ENCODE measurements around the gene CAAP1.

The CAAP1 gene

DNA sequence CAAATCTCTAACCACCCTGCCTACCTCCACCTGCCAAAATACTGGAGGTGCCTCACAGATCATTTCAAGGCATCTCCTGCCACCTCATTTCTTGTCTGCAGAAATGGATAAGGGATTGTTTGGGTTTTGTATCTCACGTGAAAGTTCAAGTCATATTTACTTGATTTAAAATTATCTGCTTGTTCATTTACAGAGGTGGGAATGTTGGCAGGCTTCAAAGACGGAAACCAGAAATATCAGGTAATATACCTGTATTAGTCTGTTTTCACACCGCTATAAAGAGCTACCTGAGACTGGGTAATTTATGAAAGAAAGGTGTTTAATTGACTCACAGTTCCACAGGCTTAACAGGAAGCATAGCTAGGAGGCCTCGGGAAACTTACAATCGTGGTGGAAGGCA lies 85.4 kb downstream of the CAAP1 start:
- TF ChIP-seq EZH2phosphoT487 (IDR thresholded peaks at IDR 0.05; ENCODE audit: low read length): no peak
- TF ChIP-seq, protein P1, sequence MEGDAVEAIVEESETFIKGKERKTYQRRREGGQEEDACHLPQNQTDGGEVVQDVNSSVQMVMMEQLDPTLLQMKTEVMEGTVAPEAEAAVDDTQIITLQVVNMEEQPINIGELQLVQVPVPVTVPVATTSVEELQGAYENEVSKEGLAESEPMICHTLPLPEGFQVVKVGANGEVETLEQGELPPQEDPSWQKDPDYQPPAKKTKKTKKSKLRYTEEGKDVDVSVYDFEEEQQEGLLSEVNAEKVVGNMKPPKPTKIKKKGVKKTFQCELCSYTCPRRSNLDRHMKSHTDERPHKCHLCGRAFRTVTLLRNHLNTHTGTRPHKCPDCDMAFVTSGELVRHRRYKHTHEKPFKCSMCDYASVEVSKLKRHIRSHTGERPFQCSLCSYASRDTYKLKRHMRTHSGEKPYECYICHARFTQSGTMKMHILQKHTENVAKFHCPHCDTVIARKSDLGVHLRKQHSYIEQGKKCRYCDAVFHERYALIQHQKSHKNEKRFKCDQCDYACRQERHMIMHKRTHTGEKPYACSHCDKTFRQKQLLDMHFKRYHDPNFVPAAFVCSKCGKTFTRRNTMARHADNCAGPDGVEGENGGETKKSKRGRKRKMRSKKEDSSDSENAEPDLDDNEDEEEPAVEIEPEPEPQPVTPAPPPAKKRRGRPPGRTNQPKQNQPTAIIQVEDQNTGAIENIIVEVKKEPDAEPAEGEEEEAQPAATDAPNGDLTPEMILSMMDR (IDR thresholded peaks at IDR 0.05; ENCODE audit: low read length): no peak
- no peak for TF ChIP-seq EZH2 (optimal IDR thresholded peaks at IDR 0.05; ENCODE audit: low read depth, low read length)

GRCh38 chr9:26802921-26803320 lies 89.7 kb downstream of the CAAP1 start:
- TF ChIP-seq EZH2phosphoT487 (IDR thresholded peaks at IDR 0.05; ENCODE audit: low read length): no peak
- no peak for TF ChIP-seq EZH2 (optimal IDR thresholded peaks at IDR 0.05; ENCODE audit: low read depth, low read length)
- TF ChIP-seq, protein P1 (IDR thresholded peaks at IDR 0.05; ENCODE audit: low read length): no peak
- Histone ChIP-seq H3K36me3 (replicated peaks; ENCODE audit: insufficient read depth, low read length) (no peaks in the 10 kb centered on the region), H3K9ac (ENCODE audit: low read length) (no peak overlapping the region), H3K4me2 (ENCODE audit: low read depth, low read length) (no peak overlapping the region), H3K9me2 (replicated peaks; ENCODE audit: insufficient read depth, low read length) (no peaks in the 10 kb centered on the region), H3F3A (ENCODE audit: insufficient read depth, low read length) (no peaks in the 10 kb centered on the region), H2AFZ (ENCODE audit: low read length) (no peak overlapping the region), H3K79me2 (ENCODE audit: low read length) (no peaks in the 10 kb centered on the region), H3K9me3 (replicated peaks; ENCODE audit: insufficient read depth, low read length) (no peaks in the 10 kb centered on the region), H3K27ac (ENCODE audit: low read length) (no peak overlapping the region), H3K4me1 (ENCODE audit: low read length) (no peaks in the 10 kb centered on the region), H4K20me1 (ENCODE audit: insufficient read depth, low read length) (no peaks in the 10 kb centered on the region), H3K27me3 (replicated peaks; ENCODE audit: insufficient read depth, low read length) (no peaks in the 10 kb centered on the region), H3K4me3 (ENCODE audit: low read length) (no peak overlapping the region)
- no peak for DNase-seq

More for the DNA sequence above, 85.4 kb downstream of the CAAP1 start:
- H3K27me3 ChIP-seq (replicated peaks; ENCODE audit: insufficient read depth, low read length): no peaks in the 10 kb centered on the region
- H3K4me2 ChIP-seq (ENCODE audit: low read depth, low read length): no peak overlapping the region
- no peaks in the 10 kb centered on the region for H3K9me2 ChIP-seq (replicated peaks; ENCODE audit: insufficient read depth, low read length)
- H3K36me3 ChIP-seq (replicated peaks; ENCODE audit: insufficient read depth, low read length): no peaks in the 10 kb centered on the region
- no peaks in the 10 kb centered on the region for H3K79me2 ChIP-seq (ENCODE audit: low read length)
- no peak overlapping the region for H2AFZ ChIP-seq (ENCODE audit: low read length)
- no peak for DNase-seq
- no peaks in the 10 kb centered on the region for H3K4me1 ChIP-seq (ENCODE audit: low read length)
- H3F3A ChIP-seq (ENCODE audit: insufficient read depth, low read length): no peaks in the 10 kb centered on the region
- H3K27ac ChIP-seq (ENCODE audit: low read length): no peak overlapping the region
- H3K9ac ChIP-seq (ENCODE audit: low read length): no peak overlapping the region
- H3K9me3 ChIP-seq (replicated peaks; ENCODE audit: insufficient read depth, low read length): no peaks in the 10 kb centered on the region
- H4K20me1 ChIP-seq (ENCODE audit: insufficient read depth, low read length): no peaks in the 10 kb centered on the region
- H3K4me3 ChIP-seq (ENCODE audit: low read length): no peak overlapping the region

DNA sequence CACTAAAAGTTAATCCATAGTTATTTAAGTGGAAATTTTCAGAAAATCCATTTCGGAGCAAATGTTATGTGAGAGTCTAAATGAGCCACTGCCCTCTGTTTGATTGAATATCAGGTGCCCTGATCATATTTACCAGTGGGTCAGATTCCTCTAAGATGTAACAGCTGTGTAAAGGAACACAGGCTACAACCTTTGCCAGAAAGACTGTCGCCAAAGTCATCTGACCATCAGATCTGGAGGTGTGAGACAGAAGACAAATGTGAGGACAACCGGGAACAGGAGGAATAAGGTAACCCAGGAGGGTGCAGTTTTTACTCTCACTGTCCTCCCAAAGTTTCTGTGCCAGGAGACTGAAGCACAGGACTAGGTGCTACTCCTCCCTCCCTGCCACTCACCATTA lies 90.8 kb downstream of the CAAP1 start:
- no peak overlapping the region for H3K27ac ChIP-seq (ENCODE audit: low read length)
- DNase-seq: no peak
- TF ChIP-seq EZH2phosphoT487 (IDR thresholded peaks at IDR 0.05; ENCODE audit: low read length): no peak
- TF ChIP-seq, protein P1 (IDR thresholded peaks at IDR 0.05; ENCODE audit: low read length): no peak
- TF ChIP-seq EZH2 (optimal IDR thresholded peaks at IDR 0.05; ENCODE audit: low read depth, low read length): no peak

More for the DNA sequence above, 90.8 kb downstream of the CAAP1 start:
- no peaks in the 10 kb centered on the region for H3K4me1 ChIP-seq (ENCODE audit: low read length)
- no peaks in the 10 kb centered on the region for H3K79me2 ChIP-seq (ENCODE audit: low read length)
- H3K4me2 ChIP-seq (ENCODE audit: low read depth, low read length): no peak overlapping the region
- no peak overlapping the region for H3K4me3 ChIP-seq (ENCODE audit: low read length)
- no peaks in the 10 kb centered on the region for H3F3A ChIP-seq (ENCODE audit: insufficient read depth, low read length)
- no peak overlapping the region for H3K9ac ChIP-seq (ENCODE audit: low read length)
- H2AFZ ChIP-seq (ENCODE audit: low read length): no peak overlapping the region
- no peaks in the 10 kb centered on the region for H3K9me3 ChIP-seq (replicated peaks; ENCODE audit: insufficient read depth, low read length)
- no peaks in the 10 kb centered on the region for H3K36me3 ChIP-seq (replicated peaks; ENCODE audit: insufficient read depth, low read length)
- no peaks in the 10 kb centered on the region for H3K9me2 ChIP-seq (replicated peaks; ENCODE audit: insufficient read depth, low read length)
- no peaks in the 10 kb centered on the region for H3K27me3 ChIP-seq (replicated peaks; ENCODE audit: insufficient read depth, low read length)
- no peaks in the 10 kb centered on the region for H4K20me1 ChIP-seq (ENCODE audit: insufficient read depth, low read length)
